Adipocyte (in vitro differentiated cells): Measurements from ENCODE around the gene C9orf72.
"Not testable (repeated sequence)": the region's sequence is repeated elsewhere in the genome, so short reads cannot be mapped to it uniquely, and the experiment has no call there.

Experiments used
- DNase-seq: peaks from one replicate; pipeline ENCODE4 v3.0.0-alpha.2; 2015; ENCODE audit warnings: low read depth
- H3K27me3 ChIP-seq: replicated peaks from 2 replicates; pipeline ENCODE4 v1.7.0; 2013; ENCODE audit warnings: mild to moderate bottlenecking, low read length, moderate library complexity; ENCODE audit not compliant: control insufficient read depth, insufficient read depth
- H3K36me3 ChIP-seq: 2 replicates; pipeline ENCODE4 v1.7.0; 2013; ENCODE audit warnings: low read length, mild to moderate bottlenecking, moderate library complexity; ENCODE audit not compliant: control insufficient read depth, insufficient read depth, severe bottlenecking
- H3K4me1 ChIP-seq: 2 replicates; pipeline ENCODE4 v1.7.0; 2013; ENCODE audit warnings: mild to moderate bottlenecking, low read length, moderate library complexity; ENCODE audit not compliant: control insufficient read depth, insufficient read depth
- H3K4me3 ChIP-seq: 2 replicates; pipeline ENCODE4 v1.7.0; 2013; ENCODE audit warnings: mild to moderate bottlenecking, low read length, moderate library complexity
- H3K9ac ChIP-seq: 2 replicates; pipeline ENCODE4 v1.7.0; 2013; ENCODE audit warnings: mild to moderate bottlenecking, low read length, moderate library complexity
- H3K9me3 ChIP-seq: 2 replicates; pipeline ENCODE4 v1.7.0; 2013; ENCODE audit warnings: mild to moderate bottlenecking, low read length, moderate library complexity; ENCODE audit not compliant: control insufficient read depth

Gene C9orf72

DNA sequence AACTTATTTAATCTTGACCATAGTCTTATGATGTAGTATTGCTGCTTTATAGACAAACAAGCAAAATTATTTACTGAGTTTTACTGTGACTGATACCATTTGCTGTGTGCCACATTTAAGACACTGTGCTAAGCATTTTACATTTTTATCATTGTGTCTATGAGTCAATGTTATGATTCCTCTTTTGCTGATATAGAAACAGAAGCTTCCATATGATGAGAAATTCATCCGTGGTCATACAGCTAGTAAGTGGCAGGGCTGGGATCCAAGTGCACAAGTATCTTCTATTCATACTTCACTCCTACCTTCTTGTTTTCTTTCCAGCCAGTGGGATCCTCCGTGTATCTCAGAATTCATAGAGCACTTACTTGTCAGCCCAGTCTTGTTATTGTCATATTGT, 66.3 kb downstream of the C9orf72 start:
- Histone ChIP-seq H3K9me3 (no peaks in the 10 kb centered on the region), H3K27me3 (no peaks in the 10 kb centered on the region), H3K36me3 (no peaks in the 10 kb centered on the region), H3K4me3 (no peak overlapping the region), H3K4me1 (peaks cover 12% of the 10 kb centered on the region), H3K9ac (no peak overlapping the region)
- no peak for DNase-seq

DNA sequence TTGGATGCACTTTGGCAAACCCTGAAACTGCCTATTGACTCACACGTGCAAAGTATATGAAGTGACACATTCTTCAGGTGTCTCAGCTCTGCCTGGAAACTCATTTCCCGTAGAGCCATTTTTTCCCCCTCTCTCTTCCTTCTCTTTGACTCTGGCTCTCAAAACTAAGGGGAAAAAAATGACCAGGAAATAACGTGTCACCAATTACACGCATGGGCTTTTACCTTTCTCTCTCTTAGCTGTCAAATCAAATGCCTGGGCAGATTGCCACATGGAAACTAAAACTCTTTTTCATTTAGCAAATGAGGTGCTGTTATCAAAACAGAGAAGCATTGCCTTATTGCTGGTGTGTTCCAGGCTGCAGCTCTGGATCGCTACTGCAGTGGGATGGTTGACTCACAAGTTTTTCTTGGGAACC, 67.5 kb downstream of the C9orf72 start:
- Histone ChIP-seq H3K4me3 (no peak overlapping the region), H3K36me3 (no peaks in the 10 kb centered on the region), H3K27me3 (no peaks in the 10 kb centered on the region), H3K4me1 (peaks cover 11% of the 10 kb centered on the region), H3K9me3 (no peaks in the 10 kb centered on the region), H3K9ac (no peak overlapping the region)
- no peak for DNase-seq

DNA sequence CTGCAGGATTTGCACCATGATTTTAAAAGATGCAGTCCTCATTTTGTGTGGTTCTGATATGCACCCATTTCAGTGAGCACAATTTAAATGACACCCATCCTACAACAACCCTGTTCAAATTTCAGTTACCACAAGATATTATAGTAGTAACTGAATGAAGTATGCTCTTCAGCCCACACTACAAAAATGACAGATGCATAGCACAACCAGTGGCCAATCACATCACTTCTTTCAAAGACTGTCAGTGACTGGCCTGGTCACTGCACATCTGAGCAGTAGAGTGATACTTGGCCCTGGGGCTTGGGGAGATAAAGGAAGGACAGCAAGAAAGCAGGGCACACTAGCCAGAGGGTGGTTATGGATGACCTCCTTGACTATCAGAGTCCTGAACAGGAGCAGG, 69.0 kb downstream of the C9orf72 start:
- Histone ChIP-seq H3K27me3 (no peaks in the 10 kb centered on the region), H3K36me3 (no peaks in the 10 kb centered on the region), H3K4me3 (no peak overlapping the region), H3K9ac (no peak overlapping the region), H3K4me1 (no peaks in the 10 kb centered on the region), H3K9me3 (no peaks in the 10 kb centered on the region)
- no peak for DNase-seq

DNA sequence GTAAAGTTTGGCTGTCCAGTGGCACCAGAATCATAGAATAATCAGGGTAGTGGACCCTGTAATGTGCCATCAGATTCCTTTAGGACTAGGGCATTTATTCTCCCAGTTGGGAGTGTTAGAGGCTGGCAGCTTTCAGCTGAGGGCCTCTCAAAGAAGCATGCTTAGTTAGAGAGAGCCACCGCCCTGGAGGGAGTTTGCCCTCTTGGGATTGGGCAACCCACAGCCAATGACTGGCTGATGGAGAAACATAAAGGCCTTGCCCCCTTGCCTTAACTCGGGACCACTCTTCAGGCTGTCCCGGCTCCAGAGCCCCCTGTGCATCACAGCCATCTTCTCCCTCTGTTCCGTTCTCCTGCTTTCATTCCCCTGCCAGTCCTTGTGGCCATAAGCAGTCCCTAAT, 69.7 kb downstream of the C9orf72 start:
- Histone ChIP-seq H3K4me3 (no peak overlapping the region), H3K9ac (no peak overlapping the region), H3K9me3 (no peaks in the 10 kb centered on the region), H3K36me3 (no peaks in the 10 kb centered on the region), H3K4me1 (no peaks in the 10 kb centered on the region), H3K27me3 (no peaks in the 10 kb centered on the region)
- DNase-seq = no peak

DNA sequence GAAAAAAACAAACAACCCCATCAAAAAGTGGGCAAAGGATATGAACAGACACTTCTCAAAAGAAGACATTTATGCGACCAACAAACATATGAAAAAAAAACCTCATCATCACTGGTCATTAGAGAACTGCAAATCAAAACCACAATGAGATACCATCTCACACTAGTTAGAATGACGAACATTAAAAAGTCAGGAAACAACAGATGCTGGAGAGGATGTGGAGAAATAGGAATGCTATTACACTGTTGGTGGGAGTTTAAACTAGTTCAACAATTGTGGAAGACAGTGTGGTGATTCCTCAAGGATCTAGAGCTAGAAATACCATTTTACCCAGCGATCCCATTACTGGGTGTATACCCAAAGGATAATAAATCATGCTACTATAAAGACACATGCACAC, 72.4 kb downstream of the C9orf72 start:
- not testable (repeated sequence) for DNase-seq, H3K9me3 ChIP-seq, H3K4me3 ChIP-seq, H3K36me3 ChIP-seq, H3K27me3 ChIP-seq, H3K4me1 ChIP-seq, H3K9ac ChIP-seq

DNA sequence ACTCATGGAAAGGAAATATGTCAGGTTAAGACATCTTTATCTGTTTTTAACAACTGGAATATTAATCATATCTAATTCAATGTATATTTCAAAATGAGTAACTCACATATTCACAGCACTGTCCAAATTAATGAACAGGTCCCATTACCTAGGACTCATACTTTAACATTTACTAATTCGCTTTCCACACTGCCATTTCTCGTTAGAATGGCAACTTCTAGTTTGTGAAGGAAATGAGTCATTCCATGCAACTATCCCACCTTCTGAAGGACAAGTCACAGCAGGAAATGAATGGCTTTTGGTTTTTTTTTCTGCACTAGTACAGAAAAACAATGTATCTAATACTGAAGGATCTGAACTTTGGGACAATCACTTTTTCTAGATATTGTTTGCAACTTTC, 73.8 kb downstream of the C9orf72 start:
- H3K4me1 ChIP-seq = no peaks in the 10 kb centered on the region
- H3K9ac ChIP-seq = no peak overlapping the region
- no peaks in the 10 kb centered on the region for H3K27me3 ChIP-seq
- no peak for DNase-seq
- no peaks in the 10 kb centered on the region for H3K36me3 ChIP-seq
- no peaks in the 10 kb centered on the region for H3K9me3 ChIP-seq
- H3K4me3 ChIP-seq = no peak overlapping the region

DNA sequence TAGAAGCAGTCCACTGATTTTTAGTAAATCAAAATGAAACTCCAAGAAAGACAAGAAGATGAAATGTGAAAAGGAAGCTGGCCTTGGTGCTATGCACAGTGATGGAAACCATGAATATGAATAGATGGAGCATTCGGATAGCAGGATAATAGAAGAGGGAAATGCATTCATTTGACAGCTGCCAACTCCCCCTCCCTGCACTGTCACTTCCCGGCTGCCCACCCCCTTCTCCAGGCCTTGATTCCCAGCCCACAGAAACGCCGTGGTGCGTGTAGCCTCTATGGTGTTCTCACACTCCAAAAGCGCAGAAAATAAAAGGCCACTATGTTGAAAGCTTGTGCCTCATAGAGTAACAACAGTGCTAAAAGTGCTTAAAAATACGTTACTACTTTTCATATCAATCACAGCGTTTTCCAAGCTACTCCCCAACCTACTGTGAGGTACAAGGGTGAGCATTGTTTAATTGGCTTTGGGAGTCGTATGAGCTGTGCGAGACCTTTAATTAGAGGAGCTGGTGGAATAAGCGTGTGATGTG, 75.3 kb downstream of the C9orf72 start:
- DNase-seq = no peak
- Histone ChIP-seq H3K4me3 (no peak overlapping the region), H3K4me1 (no peaks in the 10 kb centered on the region), H3K9me3 (no peaks in the 10 kb centered on the region), H3K36me3 (no peaks in the 10 kb centered on the region), H3K9ac (no peak overlapping the region), H3K27me3 (no peaks in the 10 kb centered on the region)
